SH-SY5Y (cell line): ENCODE measurements around the gene PIEZO2.

ENCODE experiments used
- GATA2 ChIP-seq: IDR thresholded peaks from 2 replicates; pipeline ENCODE4 v1.6.1; 2011; ENCODE audit warnings: mild to moderate bottlenecking, low read depth, low read length
- GATA3 ChIP-seq: IDR thresholded peaks from 2 replicates; pipeline ENCODE4 v1.6.1; 2011; ENCODE audit warnings: low read depth, mild to moderate bottlenecking, low read length, moderate library complexity

DNA sequence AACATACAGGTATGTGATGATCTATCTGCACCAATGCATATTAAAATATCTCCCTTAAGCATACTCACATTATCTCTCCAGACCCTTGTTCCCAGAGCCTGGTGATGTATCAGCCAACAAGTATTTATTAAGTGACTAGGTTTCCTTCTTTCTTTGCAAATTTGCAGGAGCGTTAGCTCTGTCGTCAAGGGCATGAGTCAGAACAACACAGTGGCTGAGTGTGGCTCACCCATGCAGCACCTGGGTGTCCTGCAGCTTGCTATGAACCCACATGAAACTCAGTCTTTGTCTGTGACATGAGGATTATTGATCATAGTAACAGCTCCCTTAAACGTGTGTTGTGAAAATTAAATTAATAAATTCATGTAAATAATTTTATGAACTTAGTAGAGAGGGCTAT is 96.6 kb downstream of the PIEZO2 start:
- TF ChIP-seq GATA2 (no peak), GATA3 (no peak)
